GM21360 (cell line): ENCODE data around the gene CDC25A.
"Not testable (repeated sequence)": the region's sequence is repeated elsewhere in the genome, so short reads cannot be mapped to it uniquely, and the experiment has no call there.

Experiments
- ATAC-seq: cut with Tn5 transposase; IDR thresholded peaks from one replicate; pipeline ENCODE4 v1.9.1; 2021; ENCODE audit warnings: mild to moderate bottlenecking, moderate library complexity; ENCODE audit not compliant: unreplicated experiment

Gene CDC25A

GRCh38 chr3:48188266-48189201 is at the start of gene CDC25A:
CDC25A (minus strand) TSS chr3:48188417; CDS start chr3:48187947, 470 bp downstream.
- ATAC-seq = peak; percentile 91

- ATAC-seq = no peak
These were observed 48.3 kb upstream of the CDC25A start for GRCh38 chr3:48236531-48236930.

GRCh38 chr3:48233542-48233941 is 45.3 kb upstream of the CDC25A start:
- ATAC-seq = no peak

- ATAC-seq = peak; percentile 80
These were observed 44.5 kb upstream of the CDC25A start for GRCh38 chr3:48232734-48233133.

- no peak for ATAC-seq
These were observed 44.0 kb upstream of the CDC25A start for GRCh38 chr3:48232232-48232631.

GRCh38 chr3:48226939-48227338 is 38.7 kb upstream of the CDC25A start:
- no peak for ATAC-seq

GRCh38 chr3:48225587-48225986 is 37.4 kb upstream of the CDC25A start:
- ATAC-seq = no peak

GRCh38 chr3:48222616-48223513 is 34.6 kb upstream of the CDC25A start, which contains the start of gene CAMP:
CAMP (plus strand) TSS chr3:48223495; CDS start chr3:48223512, 17 bp downstream.
- peak; percentile 53 for ATAC-seq

- ATAC-seq = no peak
These were observed 32.5 kb upstream of the CDC25A start for GRCh38 chr3:48220746-48221145.

- no peak for ATAC-seq
These were observed 31.3 kb upstream of the CDC25A start for GRCh38 chr3:48219543-48219942.

GRCh38 chr3:48218537-48218936 is 30.3 kb upstream of the CDC25A start:
- ATAC-seq = no peak

GRCh38 chr3:48217449-48217848 is 29.2 kb upstream of the CDC25A start:
- ATAC-seq = no peak

- ATAC-seq = no peak
These were observed 27.7 kb upstream of the CDC25A start for GRCh38 chr3:48215876-48216275.

- ATAC-seq = no peak
These were observed 27.2 kb upstream of the CDC25A start for GRCh38 chr3:48215466-48215865.

- no peak for ATAC-seq
These were observed 26.8 kb upstream of the CDC25A start for GRCh38 chr3:48215019-48215418.

GRCh38 chr3:48214225-48214624 is 26.0 kb upstream of the CDC25A start:
- ATAC-seq = no peak

- not testable (repeated sequence) for ATAC-seq
These were observed 23.6 kb upstream of the CDC25A start for GRCh38 chr3:48211776-48212175.

- not testable (repeated sequence) for ATAC-seq
These were observed 22.3 kb upstream of the CDC25A start for GRCh38 chr3:48210534-48210933.

GRCh38 chr3:48209445-48209844 is 21.2 kb upstream of the CDC25A start:
- ATAC-seq = no peak

GRCh38 chr3:48208076-48208475 is 19.9 kb upstream of the CDC25A start:
- ATAC-seq = no peak

- no peak for ATAC-seq
These were observed 14.4 kb upstream of the CDC25A start for GRCh38 chr3:48202632-48203031.
